ENCODE measurements around the gene SH3GL2. TPM values are rescaled to one million over a fixed set of nuclear protein-coding genes. Genes with fewer than 3 reads are reported as not detected.

The SH3GL2 gene
- total RNA-seq, 1 donor from 2014 or later = not detected

DNA sequence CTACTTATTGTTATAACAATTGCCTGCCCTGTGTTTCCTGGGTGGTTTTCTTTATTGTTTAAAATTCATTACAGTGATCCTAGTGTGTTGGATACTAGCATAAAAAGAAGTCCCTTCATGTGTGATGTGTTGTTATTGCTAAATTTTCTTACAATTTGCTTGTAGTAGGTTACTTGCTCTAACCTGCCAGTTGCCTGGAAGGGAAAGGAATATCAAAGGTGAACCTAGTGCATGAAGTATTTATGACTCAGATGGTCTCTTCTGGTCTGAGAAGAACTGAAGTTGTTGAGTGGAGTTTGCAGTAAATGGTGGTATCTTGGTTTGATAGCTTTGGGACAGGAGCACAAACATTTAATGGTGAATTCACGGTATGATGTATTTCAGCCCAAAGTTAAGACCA, 58.0 kb downstream of the SH3GL2 start:
- H3K27ac ChIP-seq = no peak overlapping the region
- H3K4me3 ChIP-seq = no peak overlapping the region
- H3K27me3 ChIP-seq = no peaks in the 10 kb centered on the region
- no peak for TF ChIP-seq CTCF (IDR thresholded peaks at IDR 0.05)
- no peaks in the 10 kb centered on the region for H3K4me1 ChIP-seq
- no peaks in the 10 kb centered on the region for H3K36me3 ChIP-seq
- no peak for DNase-seq (ENCODE audit: low spot score in 2 of 2)
- H3K9me3 ChIP-seq = no peaks in the 10 kb centered on the region
- intact Hi-C loops (cut with DNase I) = no loop called here

GRCh38 chr9:17637229-17637628, 58.4 kb downstream of the SH3GL2 start:
- no peak for DNase-seq (ENCODE audit: low spot score in 2 of 2)
- H3K4me3 ChIP-seq = no peak overlapping the region
- no peak overlapping the region for H3K27ac ChIP-seq

DNA sequence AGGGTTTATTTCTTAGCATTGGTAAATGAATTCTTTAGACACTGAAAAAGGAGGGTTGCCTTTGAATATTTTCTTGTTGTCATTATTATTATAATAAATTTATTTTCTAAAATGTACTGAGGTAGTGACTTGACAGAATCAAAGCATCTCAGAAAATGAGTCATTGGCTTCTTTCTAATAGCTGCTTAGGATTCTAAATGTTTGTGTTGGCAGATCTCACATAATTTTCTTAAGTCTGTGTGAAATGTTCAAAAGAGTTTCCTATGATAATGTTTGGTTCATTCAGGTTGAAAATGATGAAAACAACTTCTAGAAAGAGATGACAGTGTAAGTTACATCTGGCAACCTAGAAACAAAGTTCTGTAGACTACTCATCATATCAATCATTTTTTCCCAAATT, 69.7 kb downstream of the SH3GL2 start:
- H3K27me3 ChIP-seq = no peaks in the 10 kb centered on the region
- H3K4me3 ChIP-seq = no peak overlapping the region
- no peak for DNase-seq (ENCODE audit: low spot score in 2 of 2)
- H3K9me3 ChIP-seq = no peaks in the 10 kb centered on the region
- H3K27ac ChIP-seq = no peak overlapping the region
- intact Hi-C loops (cut with DNase I) = no loop called here
- no peaks in the 10 kb centered on the region for H3K36me3 ChIP-seq
- no peak for TF ChIP-seq CTCF (IDR thresholded peaks at IDR 0.05)
- H3K4me1 ChIP-seq = no peaks in the 10 kb centered on the region

More at GRCh38 chr9:17637229-17637628, 58.4 kb downstream of the SH3GL2 start:
- Histone ChIP-seq H3K4me1 (no peaks in the 10 kb centered on the region), H3K9me3 (no peaks in the 10 kb centered on the region), H3K36me3 (no peaks in the 10 kb centered on the region), H3K27me3 (no peaks in the 10 kb centered on the region)
- no peak for TF ChIP-seq CTCF (IDR thresholded peaks at IDR 0.05)
- intact Hi-C loops (cut with DNase I) = no loop called here

- H3K36me3 ChIP-seq = no peaks in the 10 kb centered on the region
- no peak for DNase-seq (ENCODE audit: low spot score in 2 of 2)
- TF ChIP-seq CTCF (IDR thresholded peaks at IDR 0.05) = no peak
- no peak overlapping the region for H3K27ac ChIP-seq
- intact Hi-C loops (cut with DNase I) = no loop called here
- H3K27me3 ChIP-seq = no peaks in the 10 kb centered on the region
- H3K4me1 ChIP-seq = no peaks in the 10 kb centered on the region
- no peaks in the 10 kb centered on the region for H3K9me3 ChIP-seq
- H3K4me3 ChIP-seq = no peak overlapping the region
Measured at GRCh38 chr9:17651725-17652124, 72.9 kb downstream of the SH3GL2 start.

- Histone ChIP-seq H3K36me3 (no peaks in the 10 kb centered on the region), H3K27me3 (no peaks in the 10 kb centered on the region), H3K27ac (no peak overlapping the region), H3K4me1 (no peaks in the 10 kb centered on the region), H3K4me3 (no peak overlapping the region), H3K9me3 (no peaks in the 10 kb centered on the region)
- intact Hi-C loops (cut with DNase I) = no loop called here
- DNase-seq (ENCODE audit: low spot score in 2 of 2) = no peak
- TF ChIP-seq CTCF (IDR thresholded peaks at IDR 0.05) = no peak
Measured at GRCh38 chr9:17653947-17654465, 75.1 kb downstream of the SH3GL2 start.

GRCh38 chr9:17656889-17657288, 78.0 kb downstream of the SH3GL2 start:
- H3K4me1 ChIP-seq = no peaks in the 10 kb centered on the region
- intact Hi-C loops (cut with DNase I) = no loop called here
- no peak overlapping the region for H3K4me3 ChIP-seq
- H3K36me3 ChIP-seq = no peaks in the 10 kb centered on the region
- no peaks in the 10 kb centered on the region for H3K27me3 ChIP-seq
- no peak for TF ChIP-seq CTCF (IDR thresholded peaks at IDR 0.05)
- no peaks in the 10 kb centered on the region for H3K9me3 ChIP-seq
- H3K27ac ChIP-seq = no peak overlapping the region
- no peak for DNase-seq (ENCODE audit: low spot score in 2 of 2)

Measured in ascending aorta (tissue), 2 donors.